Measurements from ENCODE around the gene DBNL. TPM values are rescaled to one million over a fixed set of nuclear protein-coding genes. Genes with fewer than 3 reads are reported as not detected.

Gene DBNL
- total and polyA plus RNA-seq, 2 of the 13 experiments (the other 11 are each of a cell fraction or from before 2014, with no cell fraction given) = 20.8 to 35.1 TPM

DNA sequence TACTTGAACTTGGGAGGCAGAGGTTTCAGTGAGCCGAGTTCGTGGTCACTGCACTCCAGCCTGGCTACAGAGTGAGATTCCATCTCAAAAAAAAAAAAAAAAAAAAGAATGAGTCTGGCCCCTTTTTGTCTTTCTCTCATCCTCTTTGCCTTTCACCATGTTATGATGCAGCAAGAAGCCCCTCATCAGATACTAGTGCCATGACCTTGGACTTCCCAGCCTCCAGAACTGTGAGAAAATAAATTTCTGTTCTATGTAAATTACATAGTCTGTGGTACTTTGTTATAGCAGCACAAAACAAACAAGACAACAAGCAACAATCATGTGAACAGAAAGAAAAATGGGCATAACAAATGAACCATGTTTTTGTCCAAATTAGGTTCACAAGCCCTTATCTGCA, 2.3 kb upstream of the DBNL start:
- H3K79me2 ChIP-seq (ENCODE audit: insufficient read depth, low read length) = peaks cover 24% of the 10 kb centered on the region
- POLR2A ChIA-PET = no interaction called here
- no peaks in the 10 kb centered on the region for H3K9me3 ChIP-seq (ENCODE audit: low read length)
- BruUV-seq (replicated peaks) = no TSS peak
- FAIRE-seq = no peak
- no peak overlapping the region for H3K4me3 ChIP-seq (replicated peaks in 1 of 3; ENCODE audit: insufficient read depth in 1 of 3, low read depth in 2 of 3, low read length in 3 of 3)
- TF ChIP-seq, protein P1, sequence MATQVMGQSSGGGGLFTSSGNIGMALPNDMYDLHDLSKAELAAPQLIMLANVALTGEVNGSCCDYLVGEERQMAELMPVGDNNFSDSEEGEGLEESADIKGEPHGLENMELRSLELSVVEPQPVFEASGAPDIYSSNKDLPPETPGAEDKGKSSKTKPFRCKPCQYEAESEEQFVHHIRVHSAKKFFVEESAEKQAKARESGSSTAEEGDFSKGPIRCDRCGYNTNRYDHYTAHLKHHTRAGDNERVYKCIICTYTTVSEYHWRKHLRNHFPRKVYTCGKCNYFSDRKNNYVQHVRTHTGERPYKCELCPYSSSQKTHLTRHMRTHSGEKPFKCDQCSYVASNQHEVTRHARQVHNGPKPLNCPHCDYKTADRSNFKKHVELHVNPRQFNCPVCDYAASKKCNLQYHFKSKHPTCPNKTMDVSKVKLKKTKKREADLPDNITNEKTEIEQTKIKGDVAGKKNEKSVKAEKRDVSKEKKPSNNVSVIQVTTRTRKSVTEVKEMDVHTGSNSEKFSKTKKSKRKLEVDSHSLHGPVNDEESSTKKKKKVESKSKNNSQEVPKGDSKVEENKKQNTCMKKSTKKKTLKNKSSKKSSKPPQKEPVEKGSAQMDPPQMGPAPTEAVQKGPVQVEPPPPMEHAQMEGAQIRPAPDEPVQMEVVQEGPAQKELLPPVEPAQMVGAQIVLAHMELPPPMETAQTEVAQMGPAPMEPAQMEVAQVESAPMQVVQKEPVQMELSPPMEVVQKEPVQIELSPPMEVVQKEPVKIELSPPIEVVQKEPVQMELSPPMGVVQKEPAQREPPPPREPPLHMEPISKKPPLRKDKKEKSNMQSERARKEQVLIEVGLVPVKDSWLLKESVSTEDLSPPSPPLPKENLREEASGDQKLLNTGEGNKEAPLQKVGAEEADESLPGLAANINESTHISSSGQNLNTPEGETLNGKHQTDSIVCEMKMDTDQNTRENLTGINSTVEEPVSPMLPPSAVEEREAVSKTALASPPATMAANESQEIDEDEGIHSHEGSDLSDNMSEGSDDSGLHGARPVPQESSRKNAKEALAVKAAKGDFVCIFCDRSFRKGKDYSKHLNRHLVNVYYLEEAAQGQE (IDR thresholded peaks at IDR 0.05; ENCODE audit: borderline replicate concordance in 1 of 2, low read depth in 1 of 2, low read length in 2 of 2) = no peak
- TF ChIP-seq, protein P2, sequence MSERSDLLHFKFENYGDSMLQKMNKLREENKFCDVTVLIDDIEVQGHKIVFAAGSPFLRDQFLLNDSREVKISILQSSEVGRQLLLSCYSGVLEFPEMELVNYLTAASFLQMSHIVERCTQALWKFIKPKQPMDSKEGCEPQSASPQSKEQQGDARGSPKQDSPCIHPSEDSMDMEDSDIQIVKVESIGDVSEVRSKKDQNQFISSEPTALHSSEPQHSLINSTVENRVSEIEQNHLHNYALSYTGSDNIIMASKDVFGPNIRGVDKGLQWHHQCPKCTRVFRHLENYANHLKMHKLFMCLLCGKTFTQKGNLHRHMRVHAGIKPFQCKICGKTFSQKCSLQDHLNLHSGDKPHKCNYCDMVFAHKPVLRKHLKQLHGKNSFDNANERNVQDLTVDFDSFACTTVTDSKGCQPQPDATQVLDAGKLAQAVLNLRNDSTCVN (CRISPR knock-in tag; IDR thresholded peaks at IDR 0.05; ENCODE audit: borderline replicate concordance) = no peak
- TF ChIP-seq ZNF883 (CRISPR knock-in tag; IDR thresholded peaks at IDR 0.05; ENCODE audit: not compliant biosample characterization) = no peak
- peak; percentile 97; the same call in 1 of the 2 replicates for TF ChIP-seq ZNF564 (CRISPR knock-in tag; IDR thresholded peaks at IDR 0.05)
- TF ChIP-seq ZNF563 (CRISPR knock-in tag; IDR thresholded peaks at IDR 0.05) = no peak
- no peak for TF ChIP-seq ZNF562 (CRISPR knock-in tag; IDR thresholded peaks at IDR 0.05; ENCODE audit: borderline replicate concordance)
- TF ChIP-seq ZNF510 (CRISPR knock-in tag; IDR thresholded peaks at IDR 0.05; ENCODE audit: low read depth) = no peak
- in situ Hi-C loops (cut with HindIII; ENCODE audit: extremely low pct_ligation_motif_present, low pct_unique_long_range_greater_than_20kb) = no loop called here
- ATAC-seq = no peak
- CTCF ChIA-PET (ENCODE audit: low intra/inter-chr PET ratio, low total read pairs) = no interaction called here
- WGBS (ENCODE audit: low lambda C conversion rate) = 23% methylated on average over 2 of the region's 2 CpGs
- no peaks in the 10 kb centered on the region; a peak in 1 of 5 replicates for H3K27me3 ChIP-seq (ENCODE audit: control insufficient read depth in 1 of 2, insufficient read depth in 2 of 2, low read length in 2 of 2)
- H3K4me1 ChIP-seq (ENCODE audit: insufficient read depth, low read length) = peaks cover 47% of the 10 kb centered on the region
- intact Hi-C loops (cut with micrococcal nuclease; ENCODE audit: unreplicated experiment) = no loop called here
- H3K27ac ChIP-seq (ENCODE audit: extremely low read length, insufficient read depth, low read length) = no peak overlapping the region
- H3K4me2 ChIP-seq (ENCODE audit: low read depth, low read length) = no peak overlapping the region
- H3K9ac ChIP-seq (ENCODE audit: insufficient read depth, low read depth, low read length) = no peak overlapping the region
- no peaks in the 10 kb centered on the region for H4K20me1 ChIP-seq (ENCODE audit: insufficient read depth, low read length)
- no peak overlapping the region for H2AFZ ChIP-seq (ENCODE audit: low read length)
- DNase-seq (ENCODE audit: low spot score) = no peak
- peaks cover 6 to 9% of the 10 kb centered on the region in 2 experiments; a peak in 3 of 5 replicates for H3K36me3 ChIP-seq (replicated peaks in 1 of 2; ENCODE audit: control insufficient read depth in 1 of 2, insufficient read depth in 2 of 2, low read length in 2 of 2)
